GM20000 (cell line): ENCODE results near the gene ACTA2.

Experiments
- DNase-seq: peaks from one replicate; pipeline ENCODE4 v3.0.0; 2012; ENCODE audit warnings: low spot score
- TF ChIP-seq, protein P1 (sequence below): IDR thresholded peaks from 2 replicates; pipeline ENCODE4 v1.5.1; 2012; ENCODE audit warnings: mild to moderate bottlenecking, control low read depth; ENCODE audit errors: extremely low read depth, missing control alignments

Gene ACTA2

DNA sequence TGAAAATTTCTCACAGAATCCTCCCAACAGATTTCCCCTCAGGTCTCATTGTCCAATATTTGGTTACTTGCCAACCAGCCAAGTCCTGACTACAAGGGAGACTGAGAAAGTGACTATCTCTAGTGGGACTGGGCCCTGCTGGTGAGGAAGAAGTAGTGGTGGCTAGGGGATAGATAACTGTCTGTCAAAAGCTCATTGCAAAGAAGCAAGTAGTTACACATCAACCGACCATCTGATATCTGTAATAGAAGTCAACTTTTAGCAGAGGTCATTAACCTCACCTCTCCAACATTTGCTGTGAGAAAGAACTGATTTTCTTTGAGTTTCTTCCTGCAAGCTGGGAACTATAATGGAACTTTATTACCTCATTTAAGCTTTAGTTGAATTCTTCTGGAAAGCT lies 57.3 kb downstream of the ACTA2 start:
- no peak for DNase-seq
- TF ChIP-seq, protein P1, sequence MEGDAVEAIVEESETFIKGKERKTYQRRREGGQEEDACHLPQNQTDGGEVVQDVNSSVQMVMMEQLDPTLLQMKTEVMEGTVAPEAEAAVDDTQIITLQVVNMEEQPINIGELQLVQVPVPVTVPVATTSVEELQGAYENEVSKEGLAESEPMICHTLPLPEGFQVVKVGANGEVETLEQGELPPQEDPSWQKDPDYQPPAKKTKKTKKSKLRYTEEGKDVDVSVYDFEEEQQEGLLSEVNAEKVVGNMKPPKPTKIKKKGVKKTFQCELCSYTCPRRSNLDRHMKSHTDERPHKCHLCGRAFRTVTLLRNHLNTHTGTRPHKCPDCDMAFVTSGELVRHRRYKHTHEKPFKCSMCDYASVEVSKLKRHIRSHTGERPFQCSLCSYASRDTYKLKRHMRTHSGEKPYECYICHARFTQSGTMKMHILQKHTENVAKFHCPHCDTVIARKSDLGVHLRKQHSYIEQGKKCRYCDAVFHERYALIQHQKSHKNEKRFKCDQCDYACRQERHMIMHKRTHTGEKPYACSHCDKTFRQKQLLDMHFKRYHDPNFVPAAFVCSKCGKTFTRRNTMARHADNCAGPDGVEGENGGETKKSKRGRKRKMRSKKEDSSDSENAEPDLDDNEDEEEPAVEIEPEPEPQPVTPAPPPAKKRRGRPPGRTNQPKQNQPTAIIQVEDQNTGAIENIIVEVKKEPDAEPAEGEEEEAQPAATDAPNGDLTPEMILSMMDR: no peak

DNA sequence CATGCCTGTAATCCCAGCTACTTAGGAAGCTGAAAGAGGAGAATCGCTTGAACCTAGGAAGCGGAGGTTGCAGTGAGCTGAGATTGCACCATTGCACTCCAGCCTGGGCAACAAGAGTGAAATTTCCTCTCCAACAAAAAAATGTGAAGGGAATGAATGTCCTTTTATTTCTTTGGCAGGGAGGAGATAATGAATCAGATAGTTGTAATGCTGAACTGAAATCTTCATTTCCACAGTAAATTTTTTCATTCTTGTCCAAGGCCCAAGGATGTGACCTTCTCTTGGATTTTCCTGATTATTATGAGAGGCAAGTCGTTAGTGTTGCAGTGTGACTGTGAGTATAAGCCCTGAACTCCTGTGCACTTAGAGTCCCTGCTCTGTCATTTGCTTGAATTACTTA lies 59.0 kb downstream of the ACTA2 start:
- DNase-seq: no peak
- TF ChIP-seq, protein P1: no peak

DNA sequence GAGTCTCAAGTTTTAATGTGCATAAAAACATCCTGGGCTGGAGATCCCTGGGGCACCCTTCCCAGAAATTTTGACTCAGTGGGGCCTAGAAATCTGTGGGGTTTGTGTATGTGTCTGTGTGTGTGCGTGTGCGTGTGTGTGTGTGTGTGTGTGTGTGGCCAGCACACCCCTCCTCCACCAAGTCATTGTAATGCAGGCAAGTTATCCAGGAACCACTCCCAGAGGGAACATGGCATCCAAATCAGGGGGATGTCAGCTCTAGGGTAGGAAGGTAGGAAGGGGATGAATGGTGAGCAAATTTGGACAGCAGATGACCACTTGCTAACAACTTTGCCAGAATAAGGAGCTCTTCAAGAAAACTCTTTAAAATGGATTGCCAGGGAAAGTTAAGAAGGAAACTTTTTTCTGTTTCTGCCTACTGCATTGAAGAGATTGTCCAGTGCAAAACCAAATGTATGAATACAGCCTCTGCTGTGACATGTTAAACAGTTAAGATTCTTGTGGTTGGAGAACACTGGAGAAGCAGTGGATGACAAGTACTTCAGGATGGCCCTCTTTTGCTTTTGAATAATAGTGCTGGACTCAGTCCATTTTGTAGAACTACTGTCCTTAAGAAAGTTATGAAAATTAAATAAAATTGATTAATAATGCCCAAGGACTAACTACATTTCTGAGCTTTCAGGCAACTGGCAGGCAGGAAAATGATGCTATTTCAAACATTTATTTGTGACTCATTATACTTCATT lies 60.2 kb downstream of the ACTA2 start:
- TF ChIP-seq, protein P1: no peak
- DNase-seq: no peak

DNA sequence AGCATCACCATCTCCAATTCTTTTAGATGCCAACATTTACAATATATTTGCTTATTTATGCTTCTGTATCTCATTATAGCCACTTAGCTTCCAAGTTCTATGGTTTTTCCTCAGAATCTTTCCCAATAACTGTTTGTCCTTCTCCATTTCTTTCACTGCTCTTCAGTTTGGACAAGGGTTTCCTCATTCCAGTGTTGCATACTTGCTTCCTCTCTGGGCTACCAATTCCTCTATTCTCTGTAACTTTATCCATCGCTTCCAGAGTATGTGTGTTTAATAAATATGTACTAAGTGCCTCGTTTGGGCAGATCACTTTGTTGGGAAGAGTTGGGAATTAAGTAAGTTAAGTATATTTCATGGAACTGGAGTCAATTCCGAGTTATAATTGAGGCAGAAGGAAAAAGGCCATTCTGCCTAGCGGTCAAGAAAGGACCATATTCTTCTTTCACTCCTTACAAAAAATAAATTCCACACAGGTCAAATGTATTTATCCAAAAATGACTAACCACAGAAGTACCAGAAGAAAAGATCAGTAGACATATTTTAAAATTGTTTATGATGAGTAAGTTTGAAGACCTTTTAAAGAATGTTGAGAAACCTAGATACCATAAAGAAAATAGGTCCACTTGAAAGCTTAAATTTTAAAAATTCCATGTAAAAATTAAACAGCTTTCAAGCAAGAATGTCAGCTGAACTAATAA lies 61.7 kb downstream of the ACTA2 start:
- TF ChIP-seq, protein P1: no peak
- DNase-seq: no peak

DNA sequence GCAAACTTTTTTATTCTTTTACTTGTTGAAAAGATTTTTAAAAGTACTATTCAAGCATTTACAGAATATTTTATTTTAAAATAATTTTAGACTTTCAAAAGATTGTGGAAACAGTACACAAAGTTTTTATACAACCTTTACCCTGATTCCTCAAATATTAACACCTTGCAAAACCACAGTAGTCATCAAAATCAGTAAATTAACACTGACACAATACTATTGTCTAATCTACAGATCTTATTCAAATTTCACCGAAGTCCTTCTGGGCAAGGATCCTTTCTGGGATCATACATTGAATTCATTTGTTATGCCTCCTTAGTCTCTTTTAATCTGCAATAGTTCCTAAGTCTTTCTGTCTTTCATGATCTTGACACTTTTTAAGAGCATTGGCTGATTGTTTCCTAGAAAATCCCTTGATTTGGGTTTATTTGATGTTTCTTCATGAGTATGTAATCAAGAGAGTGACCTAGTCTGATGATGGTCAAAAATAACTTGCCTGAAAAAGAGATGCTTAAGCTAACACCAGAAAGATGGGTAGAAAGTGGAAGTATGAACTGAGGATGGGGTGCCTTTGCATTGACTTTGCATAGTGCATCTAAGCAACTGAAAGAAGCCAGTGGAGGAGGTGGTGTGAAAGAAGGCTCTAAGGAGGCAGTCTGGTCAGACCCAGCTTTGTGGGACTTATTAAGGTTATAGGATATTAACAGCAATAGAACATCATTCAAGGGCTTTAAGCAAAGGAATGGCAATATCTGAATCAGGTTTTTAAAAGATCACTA lies 62.8 kb downstream of the ACTA2 start:
- TF ChIP-seq, protein P1: no peak
- peak; percentile 49 for DNase-seq

DNA sequence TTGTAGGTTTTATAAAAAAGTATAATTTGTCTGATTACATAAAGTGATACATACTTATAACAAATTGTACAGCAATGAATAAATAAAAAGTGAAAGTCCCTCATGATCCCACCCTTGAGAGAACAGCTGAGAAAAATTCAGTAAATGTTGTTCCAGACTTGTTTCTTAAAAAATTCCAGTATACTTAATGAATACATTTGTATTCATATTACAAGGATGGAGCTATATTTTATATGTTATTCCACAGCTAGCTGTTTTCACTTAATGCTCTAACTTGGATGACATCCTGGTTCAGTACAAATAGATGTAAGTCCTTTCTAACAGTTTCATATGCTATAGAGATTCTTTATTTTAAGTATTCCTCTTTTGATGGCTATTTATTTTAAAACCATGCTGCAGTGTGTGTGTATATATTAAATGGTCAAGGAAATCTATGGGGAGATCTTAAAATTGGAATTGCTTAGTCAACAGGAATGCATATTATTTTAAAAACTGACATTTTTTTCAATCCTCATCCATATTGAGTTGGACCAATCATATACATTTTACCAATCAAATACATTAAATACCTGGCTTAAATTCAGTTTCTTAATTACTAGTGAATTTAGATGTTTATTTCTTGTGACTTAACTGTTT lies 63.6 kb downstream of the ACTA2 start:
- TF ChIP-seq, protein P1: no peak
- DNase-seq: no peak

DNA sequence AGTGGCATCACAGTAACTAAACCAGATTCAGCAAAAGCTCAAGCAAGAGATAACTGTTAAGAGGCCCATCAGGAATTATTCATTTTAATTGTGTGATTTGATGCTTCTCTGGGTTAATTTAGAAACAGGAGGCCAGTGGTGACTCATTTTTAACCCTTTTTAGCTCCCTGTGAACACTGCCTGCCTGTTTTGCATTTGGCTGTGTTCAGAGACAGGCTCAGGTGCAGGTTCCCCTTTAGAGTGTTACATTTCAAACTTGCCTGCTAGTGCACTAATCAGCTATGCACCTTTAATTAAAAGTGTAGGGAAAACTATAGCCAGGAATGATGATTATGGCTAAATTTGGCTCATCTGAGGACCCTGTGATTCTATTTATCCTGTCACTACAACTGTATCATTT lies 66.0 kb downstream of the ACTA2 start:
- DNase-seq: peak; percentile 56
- TF ChIP-seq, protein P1: no peak
